Skeletal muscle tissue (tissue), 4 donors: ENCODE data around the gene RPS16. TPM values are rescaled to one million over a fixed set of nuclear protein-coding genes. Genes with fewer than 3 reads are reported as not detected.

Experiments used
- H3K27ac ChIP-seq: one replicate; pipeline ENCODE4 v1.7.0; 2013; ENCODE audit warnings: mild to moderate bottlenecking, low read depth, low read length, inconsistent platforms
- H3K27me3 ChIP-seq, 3 donors: one replicate each; pipeline ENCODE4 v1.7.0; 2013; ENCODE audit warnings: low read length in 3 of 3; ENCODE audit not compliant: control insufficient read depth in 3 of 3, insufficient read depth in 3 of 3
- H3K36me3 ChIP-seq, 3 donors: one replicate each; pipeline ENCODE4 v1.7.0; 2013; ENCODE audit warnings: low read length in 3 of 3; ENCODE audit not compliant: control insufficient read depth in 3 of 3, insufficient read depth in 3 of 3
- H3K4me1 ChIP-seq, 3 donors: one replicate each; pipeline ENCODE4 v1.7.0; 2013; ENCODE audit warnings: low read length in 3 of 3, mild to moderate bottlenecking in 3 of 3; ENCODE audit not compliant: control insufficient read depth in 3 of 3, insufficient read depth in 3 of 3
- H3K4me3 ChIP-seq, 3 donors: one replicate each; pipeline ENCODE4 v1.7.0; 2013; ENCODE audit warnings: low read length in 3 of 3
- H3K9ac ChIP-seq, 3 donors: one replicate each; pipeline ENCODE4 v1.7.0; 2013; ENCODE audit warnings: low read length in 3 of 3, mild to moderate bottlenecking in 3 of 3, moderate library complexity in 2 of 3, low read depth in 1 of 3
- H3K9me3 ChIP-seq, 3 donors: one replicate each; pipeline ENCODE4 v1.7.0; 2013; ENCODE audit warnings: low read length in 3 of 3; ENCODE audit not compliant: control insufficient read depth in 3 of 3
- total RNA-seq: library from RNA; depleted of rRNA; stranded (reverse); fragments of >200 nt; gene quantifications from one replicate; pipeline ENCODE4 v1.2.3, GENCODE V29; 2014
- donor health status: Osteomylitis.

RPS16 gene
- total RNA-seq, 1 donor from 2014 or later, result 128 TPM

GRCh38 chr19:39434123-39435076 lies 1.3 kb downstream of the RPS16 start:
- Histone ChIP-seq H3K27ac (no peak overlapping the region), H3K9me3 (no peaks in the 10 kb centered on the region), H3K36me3 (peaks cover 25 to 27% (median 27%) of the 10 kb centered on the region in 3 donors), H3K4me1 (peaks cover 22 to 39% (median 27%) of the 10 kb centered on the region in 3 donors), H3K4me3 (peak overlapping the region; percentile 95 to 99 (median 98)), H3K9ac (peak overlapping the region; percentile 97 to 99 (median 98)), H3K27me3 (peaks cover 0 to 3% (median 0%) of the 10 kb centered on the region in 3 donors)

DNA sequence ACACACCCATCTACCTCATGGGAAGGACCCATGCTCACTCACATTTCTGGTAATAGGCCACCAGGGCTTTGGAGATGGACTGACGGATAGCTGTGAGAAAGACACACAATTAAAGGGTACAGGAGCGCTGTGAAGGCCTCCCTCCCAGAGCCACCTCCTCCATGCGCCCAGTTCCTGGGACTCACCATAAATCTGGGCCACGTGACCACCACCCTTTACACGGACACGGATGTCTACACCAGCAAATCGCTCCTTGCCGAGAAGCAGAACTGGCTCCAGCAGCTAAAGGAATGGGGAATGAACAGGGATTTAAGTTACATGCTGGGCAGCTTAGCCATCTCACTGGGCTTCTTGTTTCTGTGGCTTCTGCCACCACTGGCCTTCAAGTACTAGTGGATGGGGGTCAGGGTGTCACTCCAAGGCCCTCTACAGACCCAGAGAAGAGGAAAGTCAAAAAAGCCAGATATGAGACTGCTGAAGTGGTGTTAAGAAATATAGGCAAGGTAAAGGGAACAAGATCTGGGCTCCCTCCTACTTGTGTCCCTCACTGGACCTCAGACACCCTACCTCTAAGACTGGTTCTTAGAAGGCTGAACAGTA lies 2.2 kb downstream of the RPS16 start:
- H3K4me1 ChIP-seq, result peaks cover 27 to 45% (median 33%) of the 10 kb centered on the region in 3 donors
- H3K4me3 ChIP-seq, result no peak overlapping the region
- no peaks in the 10 kb centered on the region for H3K27me3 ChIP-seq
- H3K27ac ChIP-seq, result no peak overlapping the region
- H3K36me3 ChIP-seq, result peaks cover 25 to 27% (median 27%) of the 10 kb centered on the region in 3 donors
- no peak overlapping the region for H3K9ac ChIP-seq
- no peaks in the 10 kb centered on the region for H3K9me3 ChIP-seq

- no peak overlapping the region for H3K27ac ChIP-seq
- H3K9ac ChIP-seq, result no peak overlapping the region
- no peaks in the 10 kb centered on the region for H3K27me3 ChIP-seq
- peaks cover 25 to 27% (median 27%) of the 10 kb centered on the region in 3 donors for H3K36me3 ChIP-seq
- no peak overlapping the region for H3K4me3 ChIP-seq
- H3K4me1 ChIP-seq, result peaks cover 28 to 52% (median 37%) of the 10 kb centered on the region in 3 donors
- H3K9me3 ChIP-seq, result no peaks in the 10 kb centered on the region
Measured at GRCh38 chr19:39432677-39433025, 3.1 kb downstream of the RPS16 start.

GRCh38 chr19:39430675-39431593 lies 4.8 kb downstream of the RPS16 start:
- H3K9ac ChIP-seq, result no peak overlapping the region
- H3K4me1 ChIP-seq, result peaks cover 21 to 47% (median 30%) of the 10 kb centered on the region in 3 donors
- H3K4me3 ChIP-seq, result no peak overlapping the region
- H3K27me3 ChIP-seq, result no peaks in the 10 kb centered on the region
- no peaks in the 10 kb centered on the region for H3K9me3 ChIP-seq
- H3K36me3 ChIP-seq, result peaks cover 25 to 27% (median 27%) of the 10 kb centered on the region in 3 donors
- H3K27ac ChIP-seq, result peak overlapping the region; percentile 85

DNA sequence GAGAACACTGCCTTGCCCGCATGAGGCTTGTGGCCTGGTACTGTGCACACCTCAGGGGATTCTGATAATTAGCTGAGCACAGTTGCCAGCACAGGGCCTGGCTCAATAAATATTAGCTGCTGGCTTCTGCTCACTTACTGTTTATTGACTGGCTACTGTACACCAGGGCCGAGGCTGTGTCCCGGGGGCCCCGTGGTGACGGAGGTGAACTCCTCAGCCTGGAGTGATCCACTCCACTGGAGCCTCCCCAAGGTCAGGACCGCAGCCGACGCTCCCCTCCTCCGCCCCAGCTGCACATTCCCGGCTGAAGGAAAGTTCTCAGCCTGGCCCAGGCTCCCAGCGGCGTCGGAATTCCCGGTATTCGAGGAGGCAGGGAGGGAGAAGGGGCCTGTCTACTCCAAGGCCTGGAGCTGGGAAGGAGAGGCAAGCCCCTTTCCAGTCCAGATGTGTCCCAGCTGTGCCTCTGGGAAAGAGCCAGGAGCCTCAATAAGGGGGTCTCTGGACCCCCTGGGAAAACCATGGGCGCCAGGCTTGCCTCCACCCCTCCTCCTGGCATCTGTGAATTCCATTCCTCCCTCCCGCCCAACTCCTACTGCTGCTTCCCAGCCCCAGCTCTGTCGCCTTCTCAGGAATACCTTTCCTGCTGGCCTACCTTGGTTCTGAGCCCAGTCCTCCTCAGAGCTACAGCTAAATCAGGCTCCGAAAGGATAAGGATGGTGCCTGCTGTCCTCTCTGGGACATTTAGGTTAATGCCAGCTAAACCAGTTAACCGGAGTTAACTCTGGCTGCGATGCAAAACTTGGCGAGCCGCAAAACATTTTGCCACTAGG lies 7.3 kb downstream of the RPS16 start:
- no peaks in the 10 kb centered on the region for H3K27me3 ChIP-seq
- H3K9ac ChIP-seq, result peak overlapping the region; percentile 36 to 71 (median 36)
- no peaks in the 10 kb centered on the region for H3K9me3 ChIP-seq
- H3K27ac ChIP-seq, result peak overlapping the region; percentile 70
- H3K4me1 ChIP-seq, result peaks cover 5 to 25% (median 11%) of the 10 kb centered on the region in 3 donors
- H3K36me3 ChIP-seq, result peaks cover 14 to 18% (median 16%) of the 10 kb centered on the region in 3 donors
- H3K4me3 ChIP-seq, result peak overlapping the region in 1 of 3 donors; percentile 22

GRCh38 chr19:39427707-39428106 lies 8.0 kb downstream of the RPS16 start:
- H3K27me3 ChIP-seq, result no peaks in the 10 kb centered on the region
- peaks cover 5 to 22% (median 10%) of the 10 kb centered on the region in 3 donors for H3K4me1 ChIP-seq
- H3K9ac ChIP-seq, result no peak overlapping the region
- H3K4me3 ChIP-seq, result no peak overlapping the region
- H3K9me3 ChIP-seq, result no peaks in the 10 kb centered on the region
- peaks cover 7 to 10% (median 9%) of the 10 kb centered on the region in 3 donors for H3K36me3 ChIP-seq
- H3K27ac ChIP-seq, result peak overlapping the region; percentile 28

DNA sequence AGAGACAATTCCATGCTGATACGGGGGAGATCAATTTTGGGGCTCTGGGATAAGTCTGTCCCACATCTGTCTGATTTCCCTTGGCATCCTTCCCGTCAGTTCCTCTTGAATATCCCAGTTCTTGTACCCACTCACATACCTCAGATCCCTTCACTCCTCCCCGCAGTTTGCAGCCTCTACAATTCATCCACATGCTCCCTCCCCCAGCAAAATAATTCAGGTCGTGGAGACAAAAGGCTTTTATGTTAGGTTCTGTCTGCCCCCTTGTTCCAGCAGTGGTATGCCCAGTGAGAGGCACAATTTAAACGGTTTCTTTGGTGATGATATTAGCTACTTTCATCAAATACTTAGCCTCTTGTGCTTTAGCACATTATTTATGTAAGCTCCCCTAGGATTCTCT lies 9.6 kb downstream of the RPS16 start:
- Histone ChIP-seq H3K9ac (no peak overlapping the region), H3K27me3 (no peaks in the 10 kb centered on the region), H3K36me3 (peaks cover 2 to 5% (median 4%) of the 10 kb centered on the region in 3 donors), H3K27ac (no peak overlapping the region), H3K9me3 (no peaks in the 10 kb centered on the region), H3K4me3 (no peak overlapping the region), H3K4me1 (peaks cover 5 to 22% (median 10%) of the 10 kb centered on the region in 3 donors)

DNA sequence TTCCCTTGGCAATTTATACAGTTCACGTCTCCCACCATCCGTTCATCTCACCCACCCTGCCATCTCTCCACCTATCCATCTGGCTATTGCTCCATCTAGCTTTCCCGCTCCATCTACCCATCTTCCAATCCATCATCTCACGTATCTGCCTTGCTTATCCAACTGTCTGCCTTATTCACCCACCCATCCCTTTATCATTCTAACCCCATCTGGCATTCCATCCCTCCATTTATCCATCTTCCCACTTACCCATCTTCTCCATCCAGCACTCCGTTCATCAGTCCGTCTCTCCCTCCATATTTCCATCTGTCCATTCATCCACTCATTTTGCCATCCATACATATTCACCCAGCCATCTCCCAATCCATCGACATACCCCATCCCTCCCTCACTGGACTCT lies 10.0 kb downstream of the RPS16 start:
- Histone ChIP-seq H3K27me3 (no peaks in the 10 kb centered on the region), H3K9ac (no peak overlapping the region), H3K9me3 (no peaks in the 10 kb centered on the region), H3K4me3 (no peak overlapping the region), H3K27ac (no peak overlapping the region), H3K4me1 (peaks cover 5 to 18% (median 10%) of the 10 kb centered on the region in 3 donors), H3K36me3 (peaks cover 0 to 8% (median under 1%) of the 10 kb centered on the region in 3 donors)

GRCh38 chr19:39424934-39425333 lies 10.8 kb downstream of the RPS16 start:
- Histone ChIP-seq H3K9ac (no peak overlapping the region), H3K4me3 (no peak overlapping the region), H3K9me3 (no peaks in the 10 kb centered on the region), H3K36me3 (peaks cover 0 to 11% (median 0%) of the 10 kb centered on the region in 3 donors), H3K4me1 (peaks cover 5 to 17% (median 10%) of the 10 kb centered on the region in 3 donors), H3K27me3 (no peaks in the 10 kb centered on the region), H3K27ac (no peak overlapping the region)
